Endodermal cell (in vitro differentiated cells): ENCODE results near the gene GALNT9. TPM values are rescaled to one million over a fixed set of nuclear protein-coding genes. Genes with fewer than 3 reads are reported as not detected.

Experiments
- DNase-seq: peaks from one replicate; pipeline ENCODE4 v3.0.0-alpha.2; 2017
- H3K27ac ChIP-seq: 2 replicates; pipeline ENCODE4 v1.5.1; 2013; ENCODE audit warnings: mild to moderate bottlenecking, low read depth, low read length, moderate library complexity
- H3K27me3 ChIP-seq: 2 replicates; pipeline ENCODE4 v1.6.1; 2013; ENCODE audit warnings: mild to moderate bottlenecking, low read length, moderate library complexity; ENCODE audit not compliant: insufficient read depth, control insufficient read depth, poor library complexity, severe bottlenecking
- H3K36me3 ChIP-seq: 2 replicates; pipeline ENCODE4 v1.7.0; 2013; ENCODE audit warnings: mild to moderate bottlenecking, low read length, moderate library complexity; ENCODE audit not compliant: control insufficient read depth, insufficient read depth
- H3K4me1 ChIP-seq: one replicate; pipeline ENCODE4 v1.7.0; 2013; ENCODE audit warnings: low read length; ENCODE audit not compliant: control insufficient read depth, insufficient read depth
- H3K4me3 ChIP-seq: 2 replicates; pipeline ENCODE4 v1.5.1; 2013; ENCODE audit warnings: mild to moderate bottlenecking, low read length, moderate library complexity
- H3K9ac ChIP-seq: 2 replicates; pipeline ENCODE4 v1.6.1; 2013; ENCODE audit warnings: mild to moderate bottlenecking, low read length, moderate library complexity; ENCODE audit not compliant: poor library complexity, severe bottlenecking; ENCODE audit errors: extremely low read depth
- H3K9me3 ChIP-seq: 2 replicates; pipeline ENCODE4 v1.6.1; 2013; ENCODE audit warnings: mild to moderate bottlenecking, low read length, moderate library complexity; ENCODE audit not compliant: control insufficient read depth
- H3K27ac Mint-ChIP-seq: 2 replicates; pipeline ENCODE4 v1.8.0; 2020; ENCODE audit warnings: mixed read lengths
- H3K27me3 Mint-ChIP-seq: 2 replicates; pipeline ENCODE4 v1.8.0; 2021; ENCODE audit warnings: mild to moderate bottlenecking, mixed read lengths; ENCODE audit not compliant: insufficient read depth
- H3K36me3 Mint-ChIP-seq: 2 replicates; pipeline ENCODE4 v1.8.0; 2020; ENCODE audit warnings: low read depth, mixed read lengths
- H3K4me1 Mint-ChIP-seq: 2 replicates; pipeline ENCODE4 v1.8.0; 2020; ENCODE audit warnings: mixed read lengths
- H3K4me3 Mint-ChIP-seq: 2 replicates; pipeline ENCODE4 v1.8.0; 2020; ENCODE audit warnings: mild to moderate bottlenecking, moderate library complexity, mixed read lengths
- H3K9me3 Mint-ChIP-seq: 2 replicates; pipeline ENCODE4 v1.8.0; 2020; ENCODE audit warnings: mild to moderate bottlenecking, mixed read lengths
- WGBS, 2 experiments: methylation state at CpG; one replicate each; pipeline versions ENCODE4 v1.1.5 to v1.1.7; 2013; ENCODE audit warnings: missing lambda C conversion rate in 2 of 2, mixed read lengths in 1 of 2; ENCODE audit not compliant: insufficient coverage in 1 of 2, insufficient read length in 1 of 2; 5-methylcytosine and 5-hydroxymethylcytosine counted together
- total RNA-seq, 2 donors: library from RNA; stranded (reverse); fragmentation: NEBNext Ultra II Directional in 1 of 2; extraction: Animal tissue kit (Norgen Biotek cat#: 25700) in 1 of 2; gene quantifications; 2 replicates in 1 of 2; 3 replicates in 1 of 2; pipeline ENCODE4 v1.2.1, GENCODE V29; 2021
- TF ChIP-seq, protein P1 (sequence below): fragments of 200-600 bp; sonication (generic); conservative IDR thresholded peaks from 2 replicates; pipeline ENCODE4 v1.5.0; 2021; ENCODE audit warnings: antibody characterized with exemption, mild to moderate bottlenecking

GALNT9 gene
- total RNA-seq, 2 donors from 2014 or later = 0.13 TPM; not detected in 1

- no peak overlapping the region for H3K4me3 Mint-ChIP-seq
- no peaks in the 10 kb centered on the region for H3K9me3 ChIP-seq
- no peak overlapping the region for H3K4me3 ChIP-seq
- WGBS, 2 experiments = 81 to 88% methylated on average over 37 to 44 of the region's 44 CpGs
- no peaks in the 10 kb centered on the region for H3K27me3 ChIP-seq
- H3K9ac ChIP-seq = no peak overlapping the region
- H3K36me3 Mint-ChIP-seq = no peaks in the 10 kb centered on the region
- no peaks in the 10 kb centered on the region for H3K4me1 Mint-ChIP-seq
- TF ChIP-seq, protein P1, sequence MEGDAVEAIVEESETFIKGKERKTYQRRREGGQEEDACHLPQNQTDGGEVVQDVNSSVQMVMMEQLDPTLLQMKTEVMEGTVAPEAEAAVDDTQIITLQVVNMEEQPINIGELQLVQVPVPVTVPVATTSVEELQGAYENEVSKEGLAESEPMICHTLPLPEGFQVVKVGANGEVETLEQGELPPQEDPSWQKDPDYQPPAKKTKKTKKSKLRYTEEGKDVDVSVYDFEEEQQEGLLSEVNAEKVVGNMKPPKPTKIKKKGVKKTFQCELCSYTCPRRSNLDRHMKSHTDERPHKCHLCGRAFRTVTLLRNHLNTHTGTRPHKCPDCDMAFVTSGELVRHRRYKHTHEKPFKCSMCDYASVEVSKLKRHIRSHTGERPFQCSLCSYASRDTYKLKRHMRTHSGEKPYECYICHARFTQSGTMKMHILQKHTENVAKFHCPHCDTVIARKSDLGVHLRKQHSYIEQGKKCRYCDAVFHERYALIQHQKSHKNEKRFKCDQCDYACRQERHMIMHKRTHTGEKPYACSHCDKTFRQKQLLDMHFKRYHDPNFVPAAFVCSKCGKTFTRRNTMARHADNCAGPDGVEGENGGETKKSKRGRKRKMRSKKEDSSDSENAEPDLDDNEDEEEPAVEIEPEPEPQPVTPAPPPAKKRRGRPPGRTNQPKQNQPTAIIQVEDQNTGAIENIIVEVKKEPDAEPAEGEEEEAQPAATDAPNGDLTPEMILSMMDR = no peak
- H3K9me3 Mint-ChIP-seq = no peaks in the 10 kb centered on the region
- no peaks in the 10 kb centered on the region for H3K36me3 ChIP-seq
- H3K27ac ChIP-seq = no peak overlapping the region
- H3K4me1 ChIP-seq = no peaks in the 10 kb centered on the region
- peaks cover 29% of the 10 kb centered on the region for H3K27me3 Mint-ChIP-seq
- H3K27ac Mint-ChIP-seq = no peak overlapping the region
- DNase-seq = no peak
Measured at GRCh38 chr12:132323171-132324010, 6.0 kb downstream of the GALNT9 start.

DNA sequence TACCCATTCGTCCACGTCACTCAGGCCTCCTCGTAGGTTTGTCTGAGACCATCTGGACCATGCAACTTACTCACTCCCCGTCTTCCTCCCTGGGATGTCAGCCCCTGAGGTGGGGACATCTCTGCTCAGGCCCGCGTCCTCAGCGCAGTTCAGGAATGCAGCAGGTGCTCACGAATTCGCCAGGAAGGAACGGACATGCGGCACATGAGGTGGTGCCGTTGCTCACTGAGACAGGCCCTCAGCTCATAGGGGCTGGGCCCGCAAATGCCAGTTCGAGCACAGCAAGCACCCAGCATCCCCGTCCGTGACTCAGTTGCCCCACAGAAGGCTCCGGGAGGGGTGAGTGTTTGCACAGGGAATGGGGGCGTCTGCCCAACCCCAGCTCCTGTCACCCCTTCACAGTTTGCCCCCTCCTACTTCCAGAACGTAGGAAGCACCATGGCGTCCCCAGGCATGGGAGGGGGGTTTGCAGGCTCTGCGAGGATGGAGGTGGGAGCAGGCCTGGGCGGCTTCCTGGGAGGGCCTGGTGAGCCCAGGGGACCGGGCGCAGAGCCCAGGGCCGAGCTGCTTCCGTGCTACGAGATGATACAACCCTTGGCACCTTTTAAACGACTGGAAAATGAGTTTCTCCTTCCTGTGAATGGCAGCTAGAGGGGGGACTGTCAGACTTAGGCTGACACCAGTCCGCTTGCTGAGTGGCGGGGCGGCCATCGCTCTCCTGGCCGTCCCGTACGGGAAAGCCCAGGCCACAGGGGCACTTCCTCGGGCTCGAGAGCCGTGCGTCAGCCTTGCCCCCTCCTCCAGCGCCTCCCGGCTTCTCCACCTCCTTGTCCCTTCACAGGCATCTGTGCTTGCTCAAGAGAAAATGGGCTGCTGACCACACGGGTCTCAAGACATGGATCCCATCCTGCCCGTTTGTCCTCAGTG is 6.9 kb downstream of the GALNT9 start:
- H3K36me3 ChIP-seq = no peaks in the 10 kb centered on the region
- peaks cover 2% of the 10 kb centered on the region for H3K9me3 ChIP-seq
- H3K4me3 ChIP-seq = no peak overlapping the region
- 79 to 88% methylated on average over 37 to 43 of the region's 43 CpGs for WGBS, 2 experiments
- no peaks in the 10 kb centered on the region for H3K4me1 ChIP-seq
- H3K27ac ChIP-seq = no peak overlapping the region
- no peaks in the 10 kb centered on the region for H3K4me1 Mint-ChIP-seq
- H3K4me3 Mint-ChIP-seq = no peak overlapping the region
- no peaks in the 10 kb centered on the region for H3K36me3 Mint-ChIP-seq
- TF ChIP-seq, protein P1 = no peak
- no peak overlapping the region for H3K27ac Mint-ChIP-seq
- H3K9ac ChIP-seq = no peak overlapping the region
- peaks cover 20% of the 10 kb centered on the region for H3K27me3 Mint-ChIP-seq
- no peaks in the 10 kb centered on the region for H3K9me3 Mint-ChIP-seq
- no peaks in the 10 kb centered on the region for H3K27me3 ChIP-seq
- DNase-seq = no peak

GRCh38 chr12:132321321-132322118 is 7.9 kb downstream of the GALNT9 start:
- Mint-ChIP-seq H3K27me3 (peaks cover 14% of the 10 kb centered on the region), H3K36me3 (no peaks in the 10 kb centered on the region)

More at GRCh38 chr12:132321321-132322118, 7.9 kb downstream of the GALNT9 start:
- peaks cover 11% of the 10 kb centered on the region for H3K9me3 ChIP-seq
- no peaks in the 10 kb centered on the region for H3K27me3 ChIP-seq
- H3K27ac ChIP-seq = no peak overlapping the region
- H3K4me1 ChIP-seq = no peaks in the 10 kb centered on the region
- TF ChIP-seq, protein P1 = no peak
- no peak for DNase-seq
- H3K9ac ChIP-seq = no peak overlapping the region
- H3K4me3 ChIP-seq = no peak overlapping the region
- 80 to 97% methylated on average over 4 to 17 of the region's 20 CpGs for WGBS, 2 experiments
- no peak overlapping the region for H3K4me3 Mint-ChIP-seq
- H3K36me3 ChIP-seq = no peaks in the 10 kb centered on the region
- H3K27ac Mint-ChIP-seq = no peak overlapping the region
- H3K9me3 Mint-ChIP-seq = no peaks in the 10 kb centered on the region
- H3K4me1 Mint-ChIP-seq = no peaks in the 10 kb centered on the region
